SW480 (cell line): ENCODE measurements around the gene RPL7A.
"Not testable (repeated sequence)": the region's sequence is repeated elsewhere in the genome, so short reads cannot be mapped to it uniquely, and the experiment has no call there.

ENCODE experiments used
- DNase-seq: peaks from one replicate; pipeline ENCODE4 v3.0.0-alpha.2; 2016; ENCODE audit warnings: low spot score

Gene RPL7A

DNA sequence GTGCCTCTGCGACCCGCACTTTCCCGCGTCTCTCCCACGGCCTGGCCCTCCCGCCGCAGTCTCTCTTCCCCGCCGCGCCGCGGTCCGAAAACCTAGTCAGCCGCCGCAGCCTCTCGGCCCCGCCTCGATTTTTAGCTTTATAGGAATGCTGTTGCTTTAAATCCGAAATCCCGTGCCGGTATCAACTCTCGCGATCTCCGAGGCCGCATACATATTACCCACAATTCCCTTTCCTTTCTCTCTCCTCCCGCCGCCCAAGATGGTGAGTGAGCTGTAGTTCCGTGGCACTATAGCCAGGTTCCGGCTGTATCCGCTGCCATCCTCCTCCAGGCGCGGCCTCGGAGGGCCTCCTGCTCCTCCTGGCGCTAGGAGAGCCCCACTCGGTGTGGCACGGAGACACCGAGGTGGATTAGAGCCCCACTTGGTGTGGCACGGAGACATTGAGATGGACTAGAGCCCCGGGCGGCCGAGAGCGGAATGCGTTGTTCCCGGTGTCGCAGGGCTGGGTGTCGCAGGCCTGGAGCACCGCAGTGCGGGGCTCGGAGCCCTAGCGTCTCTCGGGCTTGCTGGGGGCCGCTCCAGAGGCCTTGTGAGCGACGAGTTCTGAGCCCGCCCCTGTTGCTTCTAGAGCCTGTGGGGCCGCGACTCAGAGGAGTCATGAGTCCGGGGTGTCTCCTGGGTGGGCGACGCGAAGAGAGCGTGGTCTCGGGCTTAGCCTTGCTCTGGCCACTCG lies at the start of gene RPL7A, which contains the start of gene MED22:
RPL7A (plus strand) TSS at position 234 of the 733 bp plus-strand sequence; CDS start at position 260, 26 bp downstream.
MED22 (minus strand) TSS at position 147 of the 733 bp plus-strand sequence. CDS start 1,469 bp downstream, outside the sequence.
- DNase-seq = peak; percentile 96

DNA sequence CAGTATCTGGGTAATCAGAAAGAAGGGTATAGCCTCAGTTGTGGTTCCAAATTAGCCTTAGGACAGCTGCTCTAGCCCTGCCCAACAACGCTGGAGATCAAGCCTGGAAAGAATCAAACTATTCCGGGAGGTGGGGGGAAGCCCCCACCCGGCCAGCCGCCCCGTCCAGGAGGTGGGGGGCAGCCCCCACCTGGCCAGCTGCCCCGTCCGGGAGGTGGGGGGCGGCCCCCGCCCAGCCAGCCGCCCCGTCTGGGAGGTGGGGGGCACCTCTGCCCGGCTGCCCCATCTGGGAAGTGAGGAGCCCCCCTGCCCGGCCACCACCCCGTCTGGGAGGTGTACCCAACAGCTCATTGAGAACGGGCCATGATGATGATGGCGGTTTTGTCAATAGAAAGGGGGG lies 48.0 kb upstream of the RPL7A start:
- not testable (repeated sequence) for DNase-seq

DNA sequence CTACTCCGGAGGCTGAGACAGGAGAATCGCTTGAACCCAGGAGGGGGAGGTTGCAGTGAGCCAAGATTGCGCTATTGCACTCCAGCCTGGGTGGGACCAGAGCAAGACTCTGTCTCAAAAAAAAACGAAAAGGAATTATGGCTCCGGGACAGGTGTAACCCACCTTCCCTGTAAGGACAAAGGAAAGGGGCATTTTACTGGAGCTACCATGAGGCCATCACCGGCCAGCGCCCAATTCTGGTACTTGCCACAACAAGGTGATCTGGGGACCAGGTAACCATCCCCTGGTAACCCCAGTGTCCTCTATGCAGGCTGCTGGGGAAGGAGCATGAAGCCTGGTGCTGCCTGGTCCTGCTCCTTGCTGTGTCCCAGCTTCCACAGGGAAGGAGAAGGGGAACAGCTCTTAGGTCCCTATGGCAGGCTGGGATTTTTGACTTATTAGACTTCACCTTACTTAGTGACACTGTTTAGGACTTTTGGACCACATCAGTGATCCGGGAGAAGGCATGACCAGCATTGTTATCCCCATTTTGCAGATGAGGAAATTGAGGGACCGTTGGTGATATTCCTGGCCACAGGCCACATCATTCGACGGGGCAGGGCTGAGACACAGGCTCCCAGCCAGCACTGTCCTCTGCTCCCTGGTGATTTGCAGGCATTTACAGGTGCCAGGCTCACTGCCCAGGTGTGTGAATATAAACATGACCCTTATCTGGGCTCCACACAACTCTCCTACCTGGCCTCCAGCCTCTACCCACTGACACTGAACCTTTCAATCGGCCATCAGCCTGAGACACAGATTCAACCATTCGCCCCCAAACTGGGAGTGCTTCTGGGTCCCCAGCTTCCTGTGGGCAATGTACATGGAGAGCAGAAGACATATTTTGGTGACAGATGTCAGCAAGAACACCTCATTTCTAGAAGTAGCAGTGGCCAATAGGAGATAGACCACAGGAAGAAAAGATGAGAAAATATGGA lies 46.5 kb upstream of the RPL7A start:
- no peak for DNase-seq

DNA sequence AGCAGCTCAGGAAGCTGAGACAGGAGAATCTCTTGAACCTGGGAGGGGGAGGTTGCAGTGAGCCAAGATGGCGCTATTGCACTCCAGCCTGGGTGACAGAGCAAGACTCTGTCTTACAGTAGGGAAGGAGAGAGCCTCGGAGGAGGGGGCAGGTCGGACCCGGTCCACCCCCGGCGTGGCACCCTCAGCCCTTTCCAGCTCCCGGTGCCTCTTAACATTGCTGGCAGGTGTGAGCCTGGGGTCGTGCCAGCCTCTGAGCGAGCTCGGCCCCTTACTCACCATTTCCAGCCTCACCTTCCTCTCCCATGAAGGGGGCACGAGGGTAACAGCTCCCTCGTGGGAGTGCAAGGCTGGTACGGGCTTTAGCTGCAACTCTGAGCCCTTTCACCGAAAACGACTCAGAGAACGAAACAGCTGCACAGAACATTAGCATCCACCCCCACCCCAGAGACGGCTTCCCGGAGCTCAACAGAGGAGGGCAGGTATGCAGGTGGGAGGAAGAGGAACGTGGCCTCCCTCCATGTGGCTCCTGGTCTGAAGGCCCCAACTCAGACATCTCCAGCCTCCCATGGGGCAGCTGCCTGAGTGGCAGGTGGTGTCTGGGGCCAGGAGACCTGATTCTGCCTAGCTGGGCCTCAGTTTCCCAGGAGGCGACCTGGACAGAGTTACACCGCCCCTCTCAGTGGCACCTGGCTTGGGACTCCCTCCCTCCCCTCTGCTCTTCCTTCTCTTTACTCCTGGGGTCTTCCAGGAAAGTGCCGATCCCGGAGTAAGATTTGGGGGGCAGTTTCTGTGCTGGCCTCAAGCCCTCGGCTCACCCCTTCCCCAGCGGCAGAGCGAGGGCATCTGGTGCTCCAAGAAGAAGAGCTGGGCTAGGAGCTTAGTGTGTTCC lies 44.5 kb upstream of the RPL7A start:
- DNase-seq = no peak

DNA sequence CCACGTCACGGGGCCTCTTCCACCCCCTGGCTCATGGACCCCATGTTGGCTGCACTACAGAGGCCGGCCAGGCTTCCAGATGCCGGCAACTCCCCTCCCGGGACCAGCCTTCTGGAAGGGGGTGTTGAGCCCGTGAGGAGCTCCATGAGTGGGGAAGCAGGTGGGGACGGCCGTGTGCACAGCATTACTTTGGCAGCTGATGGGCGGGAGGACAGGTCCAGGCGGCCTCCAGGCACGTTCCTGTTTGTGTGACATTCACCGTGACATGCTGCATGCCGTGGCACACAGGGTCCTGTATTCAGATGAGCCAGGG lies 43.9 kb upstream of the RPL7A start:
- no peak for DNase-seq

DNA sequence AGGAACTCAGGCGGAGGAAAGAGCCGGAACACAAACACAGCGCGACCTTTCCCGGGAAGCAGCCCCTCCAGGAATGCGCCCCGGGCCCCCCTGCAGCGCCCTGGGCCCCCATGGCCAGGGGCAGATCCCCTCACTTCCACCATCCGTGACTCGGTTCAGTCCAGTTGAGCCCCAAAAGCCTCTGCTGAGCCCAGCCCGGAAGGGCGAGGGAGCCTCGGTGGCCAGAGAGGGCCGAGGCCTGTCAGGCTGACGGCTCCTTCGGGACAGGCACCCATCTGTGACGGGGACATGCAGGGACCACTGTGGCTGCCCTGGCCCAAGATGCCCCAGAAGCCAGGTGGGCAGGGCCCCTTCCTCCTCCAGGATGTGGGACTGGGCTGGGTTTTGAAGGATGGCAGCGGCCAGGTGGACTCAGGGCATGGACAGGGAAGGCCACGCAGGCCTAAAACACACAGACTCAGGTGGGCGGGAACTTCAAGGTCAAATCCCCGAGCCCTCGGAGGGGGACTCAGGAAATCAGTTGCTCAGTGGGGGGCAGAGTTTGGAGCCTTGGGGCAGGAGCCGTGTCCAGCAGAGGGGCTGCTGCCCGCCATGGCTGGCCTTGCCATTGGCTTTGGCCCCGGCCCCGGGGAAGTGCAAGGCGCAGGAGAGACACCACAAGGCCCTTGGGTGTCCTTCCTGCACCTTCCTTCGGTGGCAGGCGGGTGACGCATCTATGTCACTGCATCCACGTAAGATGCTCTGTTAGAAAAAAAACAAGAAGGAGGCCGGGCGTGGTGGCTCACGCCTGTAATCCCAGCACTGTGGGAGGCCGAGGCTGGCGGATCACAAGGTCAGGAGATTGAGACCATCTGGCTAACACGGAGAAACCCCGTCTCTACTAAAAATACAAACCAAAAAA lies 43.3 kb upstream of the RPL7A start:
- no peak for DNase-seq

DNA sequence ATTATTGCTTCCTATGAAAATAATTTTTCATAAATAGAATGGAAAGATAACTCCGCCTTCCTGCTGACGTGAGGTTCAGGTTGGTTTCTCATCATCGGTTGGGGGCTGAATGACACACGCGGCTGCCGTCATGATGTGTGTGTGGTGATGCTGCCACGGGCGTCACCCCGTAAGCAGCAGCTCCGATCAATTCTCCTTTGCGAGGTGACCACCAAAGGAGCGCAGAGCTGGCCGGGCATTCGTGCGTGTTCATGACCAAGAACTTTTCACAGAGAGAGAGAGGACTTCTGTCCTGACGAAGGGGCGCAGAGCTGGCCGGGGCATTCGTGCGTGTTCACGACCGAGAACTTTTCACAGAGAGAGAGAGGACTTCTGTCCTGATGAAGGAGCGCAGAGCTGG lies 42.3 kb upstream of the RPL7A start:
- no peak for DNase-seq

DNA sequence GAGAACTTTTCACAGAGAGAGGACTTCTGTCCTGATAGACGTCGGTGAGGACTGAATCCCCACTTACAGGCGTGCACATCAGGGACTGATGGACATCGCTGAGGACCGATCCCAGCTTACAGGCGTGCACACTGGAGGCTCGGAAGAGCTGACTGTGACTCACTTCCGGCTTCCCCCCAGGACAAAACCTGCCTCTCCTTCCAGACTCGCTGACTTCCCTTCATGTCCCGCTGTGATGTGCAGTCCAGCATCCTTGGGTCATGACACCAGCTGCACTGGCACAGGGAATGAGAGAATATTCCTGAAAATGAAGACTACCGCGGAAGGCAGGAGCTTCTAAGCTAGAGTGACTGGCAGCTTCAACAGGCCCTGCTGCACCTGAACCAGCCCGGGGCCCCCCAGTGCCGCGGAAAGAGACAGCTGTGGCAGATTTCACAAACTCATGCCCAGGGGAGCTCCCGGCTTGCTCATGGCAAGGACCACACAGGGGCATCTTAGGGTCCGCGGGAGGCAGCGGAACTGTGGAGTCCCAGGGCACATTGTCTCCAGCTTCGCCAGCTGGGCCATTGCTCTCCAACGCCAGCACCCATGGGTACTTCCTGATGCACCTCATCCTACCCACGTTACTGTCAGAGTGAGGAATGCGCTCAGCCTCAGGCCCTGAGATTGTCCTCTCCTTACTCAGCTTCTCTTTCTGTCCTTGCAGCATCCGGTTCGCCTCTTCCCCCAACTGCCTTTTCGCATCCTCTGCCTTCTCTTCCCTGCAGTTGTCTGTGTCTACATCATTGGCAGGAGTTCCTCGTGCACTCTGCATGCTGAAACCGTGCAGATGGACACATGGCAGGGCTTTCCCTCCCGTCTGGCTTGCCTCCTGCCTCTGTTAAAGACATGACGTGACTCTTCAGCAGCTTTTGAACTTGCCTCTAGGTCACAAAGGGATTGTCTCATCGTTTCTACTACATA lies 41.5 kb upstream of the RPL7A start:
- DNase-seq = no peak

DNA sequence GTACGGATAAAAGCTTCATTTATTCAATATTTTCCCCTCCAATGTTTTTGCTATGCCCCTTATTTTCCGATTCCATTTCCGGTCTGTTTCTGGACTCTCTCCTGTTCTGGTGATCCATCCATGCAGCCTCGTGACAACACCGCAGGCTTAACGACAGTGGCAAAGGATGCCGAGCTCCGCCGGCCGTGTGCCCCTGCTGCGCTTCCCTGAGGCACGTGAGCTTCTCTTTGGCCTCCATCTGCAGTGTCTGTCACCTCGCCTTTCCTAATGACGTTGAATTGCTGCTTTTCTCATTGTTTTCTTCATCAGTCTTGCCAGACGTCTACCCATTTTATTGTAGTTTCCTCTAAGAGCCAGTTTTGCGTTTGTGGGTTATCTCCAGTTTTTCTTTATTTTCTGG lies 40.7 kb upstream of the RPL7A start:
- DNase-seq = no peak

DNA sequence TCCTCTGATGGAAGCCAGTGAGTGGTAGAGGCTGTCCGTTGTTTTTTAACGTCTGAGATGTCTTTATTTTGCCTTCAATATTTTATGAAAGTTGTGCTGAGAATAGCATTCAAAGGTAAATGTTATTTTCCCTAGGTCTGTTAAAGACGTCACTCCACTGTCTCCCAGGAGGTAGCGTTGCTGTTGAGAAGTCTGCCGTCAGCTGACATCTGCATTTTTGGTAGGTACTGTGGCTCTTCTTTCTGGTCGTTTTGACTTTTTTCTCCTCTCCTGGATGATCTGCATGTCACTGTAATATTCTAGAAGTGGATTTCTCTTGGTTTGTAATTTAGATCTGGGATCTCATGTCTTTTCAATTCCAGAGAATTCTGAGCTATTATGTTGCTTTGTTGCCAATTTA lies 38.4 kb upstream of the RPL7A start:
- DNase-seq = no peak

DNA sequence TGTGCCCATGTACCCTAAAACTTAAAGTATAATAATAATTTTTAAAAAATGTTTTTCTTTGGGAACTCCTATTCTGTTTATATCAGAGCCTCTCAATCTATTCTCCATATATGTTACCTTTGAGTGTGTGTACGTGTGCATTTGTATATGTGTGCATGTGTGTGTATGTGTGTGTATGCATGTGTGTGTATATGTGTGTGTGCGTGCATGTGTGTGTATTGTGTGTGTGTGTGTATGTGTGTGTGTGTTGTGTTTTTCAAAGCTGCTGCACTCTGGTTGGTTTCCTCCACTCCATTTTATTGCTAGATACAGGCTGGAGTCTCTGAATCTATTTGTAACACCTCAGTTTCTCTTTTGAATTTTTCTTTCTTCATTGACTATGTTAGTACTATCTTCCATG lies 32.0 kb upstream of the RPL7A start:
- DNase-seq = no peak

DNA sequence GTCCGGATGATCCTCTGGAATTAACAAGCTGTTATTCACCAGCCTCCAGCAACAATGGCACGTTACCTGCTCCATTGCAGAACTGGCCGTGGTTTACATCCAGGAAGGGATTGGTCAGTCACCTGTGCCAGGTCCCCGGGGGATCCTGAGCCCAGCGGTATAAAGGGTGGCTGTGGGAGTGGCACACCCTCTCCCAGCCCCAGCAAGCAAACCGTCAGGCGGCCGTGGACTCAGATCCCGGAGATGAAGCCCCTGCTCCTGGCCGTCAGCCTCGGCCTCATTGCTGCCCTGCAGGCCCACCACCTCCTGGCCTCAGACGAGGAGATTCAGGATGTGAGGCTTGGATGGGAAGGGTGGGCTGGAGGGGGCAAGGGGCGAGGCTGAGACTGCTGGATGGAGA lies 30.5 kb upstream of the RPL7A start:
- not testable (repeated sequence) for DNase-seq

DNA sequence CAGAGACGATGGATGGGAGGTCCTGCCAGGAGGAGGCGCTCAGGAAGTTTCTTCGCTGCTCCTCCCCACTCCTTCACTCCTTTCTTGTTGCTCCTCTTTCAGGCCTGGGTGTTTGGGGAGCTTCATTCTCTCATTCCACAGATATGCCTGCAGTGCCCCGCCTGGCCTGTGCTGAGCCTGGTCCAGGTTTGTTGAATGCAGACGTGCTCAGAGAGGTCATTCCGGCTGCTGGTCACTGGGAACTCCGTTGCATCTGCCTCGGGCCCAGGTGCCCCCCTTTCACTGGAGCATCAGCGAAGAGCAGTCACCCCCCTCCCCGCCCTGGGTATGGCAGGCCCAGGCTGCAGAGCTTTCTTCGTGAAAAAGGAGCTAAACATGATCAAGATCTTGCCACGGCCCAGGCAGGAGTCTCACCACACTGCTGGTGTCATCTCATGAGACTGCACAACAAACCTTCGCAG lies 27.6 kb upstream of the RPL7A start:
- DNase-seq = no peak

DNA sequence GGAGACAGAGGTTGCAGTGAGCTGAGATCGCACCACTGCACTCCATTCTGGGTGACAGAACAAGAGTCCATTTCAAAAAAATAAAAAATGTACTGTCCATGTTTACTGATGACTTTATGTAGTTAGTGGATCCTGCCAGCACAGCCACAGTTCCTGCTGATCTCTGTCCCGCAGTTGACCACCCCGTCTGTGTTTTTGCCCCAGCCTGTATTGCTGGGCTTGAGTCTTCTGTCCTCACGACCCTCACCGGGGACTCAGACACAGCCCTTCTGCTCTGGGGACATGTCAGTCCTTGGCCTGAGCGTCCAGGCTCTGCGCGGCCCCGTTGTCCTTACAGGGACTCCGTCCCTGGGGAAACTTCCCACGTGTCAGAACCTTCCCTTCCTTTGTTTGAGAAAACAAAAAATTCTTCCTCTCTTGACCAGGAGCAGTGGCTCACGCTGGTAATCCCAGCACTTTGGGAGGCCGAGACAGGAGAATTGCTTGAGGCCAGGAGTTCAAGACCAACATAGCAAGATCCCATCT lies 26.5 kb upstream of the RPL7A start:
- DNase-seq = no peak

DNA sequence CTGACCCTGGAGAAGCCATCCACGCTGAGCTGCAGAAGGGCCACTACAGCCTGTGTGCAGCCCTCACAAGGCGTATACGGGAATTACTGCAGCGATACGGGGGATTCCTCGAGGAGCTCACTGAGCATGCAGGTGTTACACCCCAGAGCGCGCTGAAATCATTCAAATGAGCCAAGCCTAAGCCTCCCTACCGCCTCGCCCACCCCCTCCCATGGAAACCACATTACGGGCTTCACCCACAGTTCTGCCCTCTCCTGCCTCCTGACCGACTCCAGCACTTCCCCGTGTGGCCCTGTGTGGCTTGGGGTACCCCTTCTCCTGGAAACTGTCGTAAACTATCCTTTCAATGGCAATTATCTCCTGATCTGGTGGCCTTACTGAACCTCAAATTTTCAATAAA lies 25.3 kb upstream of the RPL7A start:
- DNase-seq = no peak

DNA sequence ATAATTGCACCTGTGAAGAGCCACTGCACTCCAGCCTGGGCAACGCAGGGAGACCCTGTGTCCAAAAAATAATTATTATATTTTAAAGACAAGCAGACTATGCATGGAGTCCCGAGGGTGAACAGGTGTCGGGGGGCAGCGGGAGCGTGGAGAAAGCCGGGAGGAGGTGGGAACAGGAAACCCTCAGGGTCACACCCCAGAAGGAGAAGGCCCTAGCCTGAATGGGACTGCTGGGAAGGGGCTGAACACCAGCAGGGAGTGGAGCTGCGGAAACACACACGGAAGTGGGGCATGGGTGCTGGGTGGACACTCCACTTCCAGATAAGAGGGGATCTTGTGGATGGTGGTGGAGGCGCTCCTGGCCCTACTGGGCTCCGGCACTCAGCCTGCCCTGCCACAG lies 24.8 kb upstream of the RPL7A start:
- DNase-seq = no peak

DNA sequence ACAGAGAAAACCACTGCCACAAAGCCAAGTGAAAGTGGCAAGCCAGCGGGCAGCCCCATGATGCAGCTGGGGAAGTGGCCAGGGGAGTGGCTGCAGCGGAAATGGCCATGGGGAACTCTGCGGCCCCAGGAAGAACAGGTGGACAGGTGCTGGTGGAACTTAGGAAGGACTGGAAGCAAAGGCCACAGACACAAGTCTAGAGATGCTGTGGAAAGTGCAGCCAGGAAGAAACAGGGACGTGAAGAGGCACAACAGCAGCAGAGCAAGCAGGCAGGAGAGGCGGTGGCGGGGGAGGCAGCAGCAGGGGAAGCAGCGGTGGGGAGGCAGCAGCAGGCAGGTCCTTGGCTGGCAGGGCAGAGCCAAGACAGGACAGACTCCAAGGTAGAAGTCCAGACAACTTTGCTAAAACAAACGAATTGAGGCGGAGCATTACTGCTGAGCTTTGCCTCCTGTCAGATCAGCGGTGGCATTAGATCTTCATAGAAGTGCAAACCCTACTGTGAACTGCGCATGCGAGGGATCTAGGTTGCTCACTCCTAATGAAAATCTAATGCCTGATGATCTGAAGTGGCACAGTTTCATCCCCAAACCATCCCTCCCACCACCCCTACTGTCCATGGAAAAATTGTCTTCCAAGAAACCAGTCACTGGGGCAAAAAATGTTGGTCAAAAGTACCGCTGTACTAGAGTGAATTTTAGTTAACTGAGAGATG lies 23.9 kb upstream of the RPL7A start:
- no peak for DNase-seq

DNA sequence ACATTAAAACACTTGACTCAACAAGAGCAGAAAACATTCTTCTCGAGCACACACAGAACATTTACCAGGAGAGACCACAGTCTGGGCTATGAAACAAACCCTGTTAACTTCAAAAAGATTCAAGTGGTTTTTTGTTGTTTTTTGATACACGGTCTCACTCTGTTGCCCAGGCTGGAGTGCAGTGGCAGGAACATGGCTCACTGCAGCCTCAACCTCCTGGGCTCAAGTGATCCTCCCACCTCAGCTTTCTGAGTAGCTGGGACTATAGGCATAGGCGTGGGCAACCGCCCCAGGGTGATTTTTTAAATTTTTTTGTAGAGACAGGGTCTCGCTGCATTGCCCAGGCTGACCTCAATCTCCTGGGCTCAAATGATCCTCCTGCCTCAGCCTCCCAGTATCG lies 21.0 kb upstream of the RPL7A start:
- DNase-seq = not testable (repeated sequence)
